Pulmonary artery endothelial cell (primary cell): ENCODE measurements around the gene MAEA. TPM values are rescaled to one million over a fixed set of nuclear protein-coding genes. Genes with fewer than 3 reads are reported as not detected.

Experiments
- DNase-seq: peaks from one replicate; pipeline ENCODE4 v3.0.0-alpha.2; 2011; ENCODE audit warnings: low read depth, low spot score
- total RNA-seq: library from RNA; depleted of rRNA; stranded (reverse); fragments of >200 nt; gene quantifications from 2 replicates; pipeline ENCODE4 v1.2.3, GENCODE V29; 2014

The MAEA gene
- total RNA-seq, 1 donor from 2014 or later = 54.7 TPM

- no peak for DNase-seq
Observed at GRCh38 chr4:1299301-1299860, 9.7 kb downstream of the MAEA start.

- DNase-seq = no peak
Observed at GRCh38 chr4:1300466-1301455, 11.1 kb downstream of the MAEA start.

GRCh38 chr4:1302159-1302558, 12.5 kb downstream of the MAEA start:
- no peak for DNase-seq

GRCh38 chr4:1305261-1305711, 15.6 kb downstream of the MAEA start:
- no peak for DNase-seq

- no peak for DNase-seq
Observed at GRCh38 chr4:1305781-1306455, 16.2 kb downstream of the MAEA start.

GRCh38 chr4:1307951-1308735, 18.5 kb downstream of the MAEA start:
- DNase-seq = no peak

GRCh38 chr4:1309261-1310010, 19.7 kb downstream of the MAEA start:
- DNase-seq = peak; percentile 33

- DNase-seq = no peak
Observed at GRCh38 chr4:1310031-1310795, 20.5 kb downstream of the MAEA start.

GRCh38 chr4:1310796-1311631, 21.3 kb downstream of the MAEA start:
- no peak for DNase-seq

- DNase-seq = no peak
Observed at GRCh38 chr4:1312821-1313640, 23.3 kb downstream of the MAEA start.

- DNase-seq = no peak
Observed at GRCh38 chr4:1315306-1315705, 25.6 kb downstream of the MAEA start.

GRCh38 chr4:1315836-1316536, 26.3 kb downstream of the MAEA start:
- DNase-seq = no peak

GRCh38 chr4:1316537-1317168, 27.0 kb downstream of the MAEA start:
- DNase-seq = no peak

GRCh38 chr4:1317177-1318045, 27.7 kb downstream of the MAEA start:
- no peak for DNase-seq

- no peak for DNase-seq
Observed at GRCh38 chr4:1318046-1318375, 28.3 kb downstream of the MAEA start.
